Measurements from ENCODE around the gene GRPEL1. TPM values are rescaled to one million over a fixed set of nuclear protein-coding genes. Genes with fewer than 3 reads are reported as not detected.

GRPEL1 gene
- total RNA-seq, 1 experiment from 2014 or later = 49.9 TPM

DNA sequence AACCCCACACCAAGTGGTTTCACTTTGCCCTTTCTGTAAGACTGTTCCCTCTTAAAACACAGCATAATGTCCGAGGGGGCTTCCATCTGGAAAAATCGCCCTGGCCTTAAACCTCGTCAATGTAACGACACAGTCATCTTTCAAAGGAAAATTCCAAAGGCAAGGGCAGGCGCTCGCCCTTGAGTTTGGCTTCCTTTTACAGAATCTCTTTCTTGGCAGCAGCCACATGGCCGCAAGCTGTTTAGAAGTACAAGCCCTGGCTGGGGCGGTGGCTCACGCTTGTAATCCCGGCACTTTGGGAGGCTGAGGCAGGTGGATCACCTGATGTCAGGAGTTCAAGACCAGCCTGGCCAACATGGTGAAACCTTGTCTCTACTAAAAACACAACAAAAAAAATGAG, 27.1 kb upstream of the GRPEL1 start:
- Histone ChIP-seq H3K4me3 (no peak overlapping the region), H3K4me2 (no peak overlapping the region), H3K79me2 (ENCODE audit: low read depth) (no peaks in the 10 kb centered on the region), H3K27ac (no peak overlapping the region), H4K20me1 (ENCODE audit: insufficient read depth) (no peaks in the 10 kb centered on the region), H3K4me1 (replicated peaks; ENCODE audit: insufficient read depth) (no peaks in the 10 kb centered on the region), H3K36me3 (ENCODE audit: low read depth) (no peaks in the 10 kb centered on the region), H2AFZ (no peak overlapping the region), H3K27me3 (ENCODE audit: insufficient read depth, low read depth) (peaks cover 21% of the 10 kb centered on the region; the same call in 1 of the 2 replicates), H3F3A (ENCODE audit: insufficient read depth, low read depth) (no peaks in the 10 kb centered on the region), H3K9me3 (ENCODE audit: insufficient read depth, low read depth) (no peaks in the 10 kb centered on the region), H3K9me2 (ENCODE audit: insufficient read depth) (no peaks in the 10 kb centered on the region)
- no peak for TF ChIP-seq EZH2 (IDR thresholded peaks at IDR 0.05; ENCODE audit: low read depth)
- TF ChIP-seq, protein P1, sequence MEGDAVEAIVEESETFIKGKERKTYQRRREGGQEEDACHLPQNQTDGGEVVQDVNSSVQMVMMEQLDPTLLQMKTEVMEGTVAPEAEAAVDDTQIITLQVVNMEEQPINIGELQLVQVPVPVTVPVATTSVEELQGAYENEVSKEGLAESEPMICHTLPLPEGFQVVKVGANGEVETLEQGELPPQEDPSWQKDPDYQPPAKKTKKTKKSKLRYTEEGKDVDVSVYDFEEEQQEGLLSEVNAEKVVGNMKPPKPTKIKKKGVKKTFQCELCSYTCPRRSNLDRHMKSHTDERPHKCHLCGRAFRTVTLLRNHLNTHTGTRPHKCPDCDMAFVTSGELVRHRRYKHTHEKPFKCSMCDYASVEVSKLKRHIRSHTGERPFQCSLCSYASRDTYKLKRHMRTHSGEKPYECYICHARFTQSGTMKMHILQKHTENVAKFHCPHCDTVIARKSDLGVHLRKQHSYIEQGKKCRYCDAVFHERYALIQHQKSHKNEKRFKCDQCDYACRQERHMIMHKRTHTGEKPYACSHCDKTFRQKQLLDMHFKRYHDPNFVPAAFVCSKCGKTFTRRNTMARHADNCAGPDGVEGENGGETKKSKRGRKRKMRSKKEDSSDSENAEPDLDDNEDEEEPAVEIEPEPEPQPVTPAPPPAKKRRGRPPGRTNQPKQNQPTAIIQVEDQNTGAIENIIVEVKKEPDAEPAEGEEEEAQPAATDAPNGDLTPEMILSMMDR (conservative IDR thresholded peaks at IDR 0.05) = no peak
- BruUV-seq (replicated peaks) = no TSS peak
- intact Hi-C loops (cut with micrococcal nuclease; ENCODE audit: unreplicated experiment) = no loop called here
- CTCF ChIA-PET = no interaction called here
- no peak for DNase-seq
- POLR2A ChIA-PET (ENCODE audit: unreplicated experiment) = no interaction called here

DNA sequence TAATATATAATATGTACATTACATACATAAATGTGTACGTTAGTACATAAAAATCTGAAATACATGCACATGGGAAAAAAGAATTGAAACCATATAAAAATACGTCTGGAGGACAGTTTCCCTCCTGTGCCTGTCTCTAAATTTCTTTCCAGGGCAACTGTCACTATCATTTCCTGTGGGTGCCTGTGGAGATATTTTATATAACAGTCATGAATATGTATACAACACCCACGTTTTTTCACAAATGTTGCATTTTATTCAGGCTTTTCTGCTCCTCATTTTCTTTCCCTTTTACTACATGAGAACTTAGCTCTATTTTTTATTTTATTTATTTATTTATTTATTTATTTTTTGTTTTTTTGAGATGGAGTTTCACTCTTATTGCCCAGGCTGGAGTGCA, 24.2 kb upstream of the GRPEL1 start:
- CTCF ChIA-PET = no interaction called here
- H3K79me2 ChIP-seq (ENCODE audit: low read depth) = no peaks in the 10 kb centered on the region
- H3K36me3 ChIP-seq (ENCODE audit: low read depth) = no peaks in the 10 kb centered on the region
- H2AFZ ChIP-seq = no peak overlapping the region
- no peaks in the 10 kb centered on the region for H3K4me1 ChIP-seq (replicated peaks; ENCODE audit: insufficient read depth)
- H4K20me1 ChIP-seq (ENCODE audit: insufficient read depth) = no peaks in the 10 kb centered on the region
- peaks cover 15% of the 10 kb centered on the region; the same call in 1 of the 2 replicates for H3K27me3 ChIP-seq (ENCODE audit: insufficient read depth, low read depth)
- POLR2A ChIA-PET (ENCODE audit: unreplicated experiment) = no interaction called here
- TF ChIP-seq, protein P1 (conservative IDR thresholded peaks at IDR 0.05) = no peak
- no peaks in the 10 kb centered on the region for H3F3A ChIP-seq (ENCODE audit: insufficient read depth, low read depth)
- H3K27ac ChIP-seq = no peak overlapping the region
- no peaks in the 10 kb centered on the region for H3K9me3 ChIP-seq (ENCODE audit: insufficient read depth, low read depth)
- no peaks in the 10 kb centered on the region for H3K9me2 ChIP-seq (ENCODE audit: insufficient read depth)
- no peak overlapping the region for H3K4me3 ChIP-seq
- BruUV-seq (replicated peaks) = no TSS peak
- intact Hi-C loops (cut with micrococcal nuclease; ENCODE audit: unreplicated experiment) = no loop called here
- no peak for DNase-seq
- H3K4me2 ChIP-seq = no peak overlapping the region

DNA sequence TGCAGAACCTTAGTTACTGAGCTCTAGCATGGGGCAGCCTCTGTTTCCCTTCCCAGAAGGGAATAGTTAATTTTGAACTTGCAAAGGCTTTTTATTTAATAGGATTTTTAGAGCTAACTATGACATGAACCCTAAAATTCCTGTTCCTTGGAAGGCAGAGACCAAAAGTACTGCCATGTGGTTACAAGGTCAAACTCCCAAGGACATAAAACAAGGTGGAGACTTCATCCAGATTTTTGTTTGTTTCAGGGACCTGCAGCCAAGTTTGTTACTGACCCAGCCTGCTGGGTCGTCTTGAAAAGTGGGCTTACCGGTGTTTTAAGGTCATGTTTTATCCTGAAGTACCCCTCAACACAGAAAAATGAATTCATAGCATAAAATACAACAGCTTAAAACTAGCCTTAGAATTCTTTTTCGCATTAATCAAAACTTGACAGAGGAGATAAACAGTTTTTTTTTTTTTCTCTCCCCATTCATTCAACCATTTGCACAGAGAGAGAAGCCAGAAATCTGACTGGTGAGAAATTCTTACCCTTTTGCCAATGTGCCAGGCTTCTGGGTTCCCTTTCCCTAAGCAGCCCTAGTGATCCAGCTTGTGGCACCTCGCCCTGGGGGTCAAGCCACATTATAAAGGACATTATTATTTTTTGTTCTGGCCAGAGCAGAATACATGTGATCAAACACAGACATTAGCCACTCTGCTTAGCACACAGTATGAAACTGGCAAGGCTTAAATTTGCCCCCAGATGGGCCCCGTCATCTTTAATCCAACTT, 21.5 kb upstream of the GRPEL1 start:
- CTCF ChIA-PET = interaction anchor here (0.7 kb wide), 1 partner anchor 78 kb away, joined by 3 read pairs; no protein-coding TSS in a partner anchor
- H3K4me1 ChIP-seq (replicated peaks; ENCODE audit: insufficient read depth) = no peaks in the 10 kb centered on the region
- no peak overlapping the region for H3K4me2 ChIP-seq
- DNase-seq = no peak
- no peaks in the 10 kb centered on the region for H3K79me2 ChIP-seq (ENCODE audit: low read depth)
- intact Hi-C loops (cut with micrococcal nuclease; ENCODE audit: unreplicated experiment) = no loop called here
- no peaks in the 10 kb centered on the region for H3F3A ChIP-seq (ENCODE audit: insufficient read depth, low read depth)
- H3K9me2 ChIP-seq (ENCODE audit: insufficient read depth) = no peaks in the 10 kb centered on the region
- peaks cover 7% of the 10 kb centered on the region; the same call in 1 of the 2 replicates for H3K27me3 ChIP-seq (ENCODE audit: insufficient read depth, low read depth)
- no peaks in the 10 kb centered on the region for H3K36me3 ChIP-seq (ENCODE audit: low read depth)
- H3K27ac ChIP-seq = no peak overlapping the region
- H3K9me3 ChIP-seq (ENCODE audit: insufficient read depth, low read depth) = no peaks in the 10 kb centered on the region
- BruUV-seq (replicated peaks) = no TSS peak
- H2AFZ ChIP-seq = no peak overlapping the region
- POLR2A ChIA-PET (ENCODE audit: unreplicated experiment) = interaction anchor here (0.6 kb wide), 1 partner anchor 211 kb away, joined by 11 read pairs; no protein-coding TSS in a partner anchor
- no peak overlapping the region for H3K4me3 ChIP-seq
- TF ChIP-seq, protein P1 (conservative IDR thresholded peaks at IDR 0.05) = no peak
- no peak for TF ChIP-seq EZH2 (IDR thresholded peaks at IDR 0.05; ENCODE audit: low read depth)
- H4K20me1 ChIP-seq (ENCODE audit: insufficient read depth) = no peaks in the 10 kb centered on the region
